ENCODE data around the gene SEC24D. TPM values are rescaled to one million over a fixed set of nuclear protein-coding genes. Genes with fewer than 3 reads are reported as not detected.

SEC24D gene
- total RNA-seq, 1 experiment from 2014 or later, result 32.0 TPM

- POLR2A ChIA-PET, result interaction anchor here (0.7 kb wide), 1 partner anchor 52 kb away, joined by 3 read pairs; the partner anchor contains the start of gene SYNPO2
Observed at GRCh38 chr4:118836301-118837120, 585 bp upstream of the SEC24D start.

DNA sequence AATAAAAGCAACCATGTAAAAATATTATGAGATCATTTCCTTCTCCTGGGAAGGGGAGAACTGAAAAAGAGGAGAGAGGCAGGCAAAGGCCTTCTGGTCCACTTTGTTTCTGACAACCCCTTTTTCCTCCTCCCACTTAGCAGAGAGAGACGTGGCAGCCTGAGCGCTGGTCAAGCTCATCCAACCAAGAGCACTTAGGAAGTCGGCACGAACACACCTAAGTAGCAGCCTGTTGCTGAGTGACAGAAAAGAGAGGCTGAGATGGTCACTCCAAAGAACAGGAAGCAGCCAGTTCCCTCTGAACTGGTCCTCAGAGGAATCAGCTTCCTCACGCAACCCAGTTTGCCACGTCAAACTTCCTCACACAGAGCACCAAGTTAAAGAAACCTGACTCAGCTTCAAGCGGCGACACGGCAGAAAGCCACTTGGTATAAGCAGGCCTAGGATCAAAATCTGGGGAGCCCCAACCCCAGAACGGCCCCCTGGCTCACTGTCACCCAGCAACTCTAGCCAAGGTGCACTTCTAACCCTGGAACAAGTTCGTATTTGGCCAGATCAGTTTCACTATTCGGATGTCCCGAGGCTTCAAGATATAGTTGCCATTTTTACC lies 861 bp downstream of the SEC24D start:
- DNase-seq, result peak; percentile 51 to 66
- peak overlapping the region; percentile 98 for H3K27ac Mint-ChIP-seq (ENCODE audit: unreplicated experiment)
- TF ChIP-seq, protein P1, sequence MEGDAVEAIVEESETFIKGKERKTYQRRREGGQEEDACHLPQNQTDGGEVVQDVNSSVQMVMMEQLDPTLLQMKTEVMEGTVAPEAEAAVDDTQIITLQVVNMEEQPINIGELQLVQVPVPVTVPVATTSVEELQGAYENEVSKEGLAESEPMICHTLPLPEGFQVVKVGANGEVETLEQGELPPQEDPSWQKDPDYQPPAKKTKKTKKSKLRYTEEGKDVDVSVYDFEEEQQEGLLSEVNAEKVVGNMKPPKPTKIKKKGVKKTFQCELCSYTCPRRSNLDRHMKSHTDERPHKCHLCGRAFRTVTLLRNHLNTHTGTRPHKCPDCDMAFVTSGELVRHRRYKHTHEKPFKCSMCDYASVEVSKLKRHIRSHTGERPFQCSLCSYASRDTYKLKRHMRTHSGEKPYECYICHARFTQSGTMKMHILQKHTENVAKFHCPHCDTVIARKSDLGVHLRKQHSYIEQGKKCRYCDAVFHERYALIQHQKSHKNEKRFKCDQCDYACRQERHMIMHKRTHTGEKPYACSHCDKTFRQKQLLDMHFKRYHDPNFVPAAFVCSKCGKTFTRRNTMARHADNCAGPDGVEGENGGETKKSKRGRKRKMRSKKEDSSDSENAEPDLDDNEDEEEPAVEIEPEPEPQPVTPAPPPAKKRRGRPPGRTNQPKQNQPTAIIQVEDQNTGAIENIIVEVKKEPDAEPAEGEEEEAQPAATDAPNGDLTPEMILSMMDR (IDR thresholded peaks at IDR 0.05; ENCODE audit: insufficient read depth in 1 of 2, low read depth in 1 of 2, low read length in 1 of 2, severe bottlenecking in 1 of 2, unreplicated experiment in 1 of 2), result no peak
- Histone ChIP-seq H3K4me3 (ENCODE audit: low read depth, low read length) (peak overlapping the region; percentile 96), H3K9me3 (no peaks in the 10 kb centered on the region), H3K4me1 (peaks cover 7% of the 10 kb centered on the region), H3K36me3 (ENCODE audit: control insufficient read depth, insufficient read depth, low read length) (peaks cover 1% of the 10 kb centered on the region; the same call in 1 of the 2 replicates), H3K27me3 (replicated peaks; ENCODE audit: control insufficient read depth, insufficient read depth, low read length) (no peaks in the 10 kb centered on the region)
- TSS peak; percentile 50 for BruUV-seq (replicated peaks)
- H3K4me1 Mint-ChIP-seq (ENCODE audit: low read depth, unreplicated experiment), result no peaks in the 10 kb centered on the region
- H3K4me3 Mint-ChIP-seq (ENCODE audit: unreplicated experiment), result peak overlapping the region; percentile 97
- ChIA-PET CTCF (interaction anchor here (0.6 to 0.9 kb wide), 2 partner anchors 30 to 684 kb away, joined by 3 read pairs; no protein-coding TSS in a partner anchor), POLR2A (interaction anchor here (0.6 to 1.1 kb wide), 2 partner anchors 21 to 53 kb away, joined by 3 to 4 read pairs; partner anchors contain the start of gene SYNPO2)
- intact Hi-C loops (cut with micrococcal nuclease; ENCODE audit: unreplicated experiment), result no loop called here
- H3K9me3 Mint-ChIP-seq (ENCODE audit: unreplicated experiment), result no peaks in the 10 kb centered on the region
- H3K36me3 Mint-ChIP-seq (ENCODE audit: insufficient read depth, unreplicated experiment), result peaks cover 37% of the 10 kb centered on the region
- H3K27me3 Mint-ChIP-seq (ENCODE audit: insufficient read depth, unreplicated experiment), result no peaks in the 10 kb centered on the region

More at GRCh38 chr4:118836301-118837120, 585 bp upstream of the SEC24D start:
- H3K36me3 Mint-ChIP-seq (ENCODE audit: insufficient read depth, unreplicated experiment), result peaks cover 25% of the 10 kb centered on the region
- Histone ChIP-seq H3K4me3 (ENCODE audit: low read depth, low read length) (peak overlapping the region; percentile 96), H3K27me3 (replicated peaks; ENCODE audit: control insufficient read depth, insufficient read depth, low read length) (no peaks in the 10 kb centered on the region), H3K36me3 (ENCODE audit: control insufficient read depth, insufficient read depth, low read length) (peaks cover 1% of the 10 kb centered on the region; the same call in 1 of the 2 replicates), H3K4me1 (peaks cover 7% of the 10 kb centered on the region), H3K9me3 (no peaks in the 10 kb centered on the region)
- peak overlapping the region; percentile 98 for H3K27ac Mint-ChIP-seq (ENCODE audit: unreplicated experiment)
- CTCF ChIA-PET, result no interaction called here
- DNase-seq, result peak; percentile 59 to 62
- no peaks in the 10 kb centered on the region for H3K9me3 Mint-ChIP-seq (ENCODE audit: unreplicated experiment)
- no peaks in the 10 kb centered on the region for H3K4me1 Mint-ChIP-seq (ENCODE audit: low read depth, unreplicated experiment)
- TSS peak; percentile 62 for BruUV-seq (replicated peaks)
- TF ChIP-seq, protein P1 (IDR thresholded peaks at IDR 0.05; ENCODE audit: insufficient read depth in 1 of 2, low read depth in 1 of 2, low read length in 1 of 2, severe bottlenecking in 1 of 2, unreplicated experiment in 1 of 2), result no peak
- no peaks in the 10 kb centered on the region for H3K27me3 Mint-ChIP-seq (ENCODE audit: insufficient read depth, unreplicated experiment)
- H3K4me3 Mint-ChIP-seq (ENCODE audit: unreplicated experiment), result peak overlapping the region; percentile 97
- intact Hi-C loops (cut with micrococcal nuclease; ENCODE audit: unreplicated experiment), result no loop called here

DNA sequence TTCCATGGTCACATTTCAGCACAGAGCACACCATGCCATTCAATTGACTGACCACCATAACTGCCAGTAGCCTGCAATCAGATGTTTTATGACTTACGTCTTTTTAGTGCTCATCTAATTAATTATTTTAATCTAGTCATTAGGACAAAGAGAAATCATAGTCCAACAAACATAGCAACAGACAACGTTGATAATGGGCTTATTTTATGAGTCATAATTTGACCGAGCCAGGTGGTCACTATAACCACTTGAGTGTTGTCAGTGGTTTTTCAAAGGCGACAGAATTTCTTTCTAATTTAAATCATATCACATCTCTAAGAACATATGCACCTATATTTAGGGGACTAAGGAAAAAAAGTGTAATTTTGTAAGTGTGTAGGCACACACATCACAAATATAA lies 1.9 kb downstream of the SEC24D start:
- intact Hi-C loops (cut with micrococcal nuclease; ENCODE audit: unreplicated experiment), result no loop called here
- H3K4me1 ChIP-seq, result peaks cover 7% of the 10 kb centered on the region
- no peaks in the 10 kb centered on the region for H3K27me3 ChIP-seq (replicated peaks; ENCODE audit: control insufficient read depth, insufficient read depth, low read length)
- ChIA-PET CTCF (no interaction called here), POLR2A (no interaction called here)
- no peak for DNase-seq
- H3K9me3 Mint-ChIP-seq (ENCODE audit: unreplicated experiment), result no peaks in the 10 kb centered on the region
- no TSS peak for BruUV-seq (replicated peaks)
- H3K4me3 ChIP-seq (ENCODE audit: low read depth, low read length), result no peak overlapping the region
- H3K4me3 Mint-ChIP-seq (ENCODE audit: unreplicated experiment), result no peak overlapping the region
- H3K4me1 Mint-ChIP-seq (ENCODE audit: low read depth, unreplicated experiment), result peaks cover under 1% of the 10 kb centered on the region
- H3K27ac Mint-ChIP-seq (ENCODE audit: unreplicated experiment), result no peak overlapping the region
- TF ChIP-seq, protein P1 (IDR thresholded peaks at IDR 0.05; ENCODE audit: insufficient read depth in 1 of 2, low read depth in 1 of 2, low read length in 1 of 2, severe bottlenecking in 1 of 2, unreplicated experiment in 1 of 2), result no peak
- no peaks in the 10 kb centered on the region for H3K9me3 ChIP-seq
- H3K36me3 Mint-ChIP-seq (ENCODE audit: insufficient read depth, unreplicated experiment), result peaks cover 44% of the 10 kb centered on the region
- no peaks in the 10 kb centered on the region for H3K27me3 Mint-ChIP-seq (ENCODE audit: insufficient read depth, unreplicated experiment)
- H3K36me3 ChIP-seq (ENCODE audit: control insufficient read depth, insufficient read depth, low read length), result peaks cover 1% of the 10 kb centered on the region; the same call in 1 of the 2 replicates
